ENCODE measurements around the gene LAIR1. TPM values are rescaled to one million over a fixed set of nuclear protein-coding genes. Genes with fewer than 3 reads are reported as not detected.

Gene LAIR1
- total RNA-seq, 4 donors from 2014 or later = 0.57 to 11.4 (median 6.1) TPM

GRCh38 chr19:54352041-54352440, 12.7 kb downstream of the LAIR1 start:
- Histone ChIP-seq H3K4me1 (no peaks in the 10 kb centered on the region), H3K27me3 (peaks cover 0 to 8% (median 0%) of the 10 kb centered on the region in 4 donors), H3K4me3 (no peak overlapping the region), H3K36me3 (no peaks in the 10 kb centered on the region), H3K9me3 (no peaks in the 10 kb centered on the region), H3K27ac (no peak overlapping the region)
- no peak for DNase-seq
- intact Hi-C loops (cut with DNase I) = no loop called here
- no peak for TF ChIP-seq POLR2A (IDR thresholded peaks at IDR 0.05)
- TF ChIP-seq, protein P1, sequence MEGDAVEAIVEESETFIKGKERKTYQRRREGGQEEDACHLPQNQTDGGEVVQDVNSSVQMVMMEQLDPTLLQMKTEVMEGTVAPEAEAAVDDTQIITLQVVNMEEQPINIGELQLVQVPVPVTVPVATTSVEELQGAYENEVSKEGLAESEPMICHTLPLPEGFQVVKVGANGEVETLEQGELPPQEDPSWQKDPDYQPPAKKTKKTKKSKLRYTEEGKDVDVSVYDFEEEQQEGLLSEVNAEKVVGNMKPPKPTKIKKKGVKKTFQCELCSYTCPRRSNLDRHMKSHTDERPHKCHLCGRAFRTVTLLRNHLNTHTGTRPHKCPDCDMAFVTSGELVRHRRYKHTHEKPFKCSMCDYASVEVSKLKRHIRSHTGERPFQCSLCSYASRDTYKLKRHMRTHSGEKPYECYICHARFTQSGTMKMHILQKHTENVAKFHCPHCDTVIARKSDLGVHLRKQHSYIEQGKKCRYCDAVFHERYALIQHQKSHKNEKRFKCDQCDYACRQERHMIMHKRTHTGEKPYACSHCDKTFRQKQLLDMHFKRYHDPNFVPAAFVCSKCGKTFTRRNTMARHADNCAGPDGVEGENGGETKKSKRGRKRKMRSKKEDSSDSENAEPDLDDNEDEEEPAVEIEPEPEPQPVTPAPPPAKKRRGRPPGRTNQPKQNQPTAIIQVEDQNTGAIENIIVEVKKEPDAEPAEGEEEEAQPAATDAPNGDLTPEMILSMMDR (IDR thresholded peaks at IDR 0.05) = no peak
- 61 to 74% methylated on average over 2 to 4 of the region's 7 CpGs for WGBS, 2 donors

- H3K9me3 ChIP-seq = no peaks in the 10 kb centered on the region
- H3K27ac ChIP-seq = no peak overlapping the region
- no peak overlapping the region for H3K4me3 ChIP-seq
- no peak for DNase-seq
- intact Hi-C loops (cut with DNase I) = no loop called here
- H3K36me3 ChIP-seq = no peaks in the 10 kb centered on the region
- no peaks in the 10 kb centered on the region for H3K4me1 ChIP-seq
- TF ChIP-seq POLR2A (IDR thresholded peaks at IDR 0.05) = no peak
- TF ChIP-seq, protein P1 (IDR thresholded peaks at IDR 0.05) = no peak
- WGBS, 2 donors = 37 to 39% methylated on average over 2 of the region's 2 CpGs
- peaks cover 0 to 13% (median 0%) of the 10 kb centered on the region in 4 donors for H3K27me3 ChIP-seq
Observed at GRCh38 chr19:54351474-54351873, 13.3 kb downstream of the LAIR1 start.

DNA sequence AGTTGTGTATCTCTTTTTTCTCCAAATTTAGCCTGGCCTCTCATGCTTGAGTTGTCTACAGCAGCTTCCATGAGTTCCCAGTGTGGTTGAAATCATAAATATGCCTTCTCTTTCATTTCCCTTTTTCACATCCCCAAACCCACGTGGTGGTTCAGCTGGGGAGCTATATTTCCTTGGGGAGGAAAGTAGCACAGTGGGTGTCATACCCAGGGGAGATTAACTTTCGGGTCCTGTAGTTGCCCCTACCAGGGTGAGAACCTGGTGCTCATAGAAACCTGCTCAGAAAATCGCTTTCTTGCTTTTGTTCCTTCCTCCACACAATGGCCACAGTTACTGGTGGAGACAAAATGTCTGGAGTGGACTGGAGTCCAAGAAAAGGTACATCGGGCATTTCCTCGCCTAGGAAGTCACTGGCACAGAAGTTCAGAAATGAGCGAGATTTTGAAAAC, 18.8 kb downstream of the LAIR1 start:
- H3K36me3 ChIP-seq = no peaks in the 10 kb centered on the region
- no peaks in the 10 kb centered on the region for H3K9me3 ChIP-seq
- H3K27ac ChIP-seq = no peak overlapping the region
- TF ChIP-seq, protein P1 (IDR thresholded peaks at IDR 0.05) = no peak
- TF ChIP-seq POLR2A (IDR thresholded peaks at IDR 0.05) = no peak
- no peak for DNase-seq
- H3K4me3 ChIP-seq = no peak overlapping the region
- no peaks in the 10 kb centered on the region for H3K4me1 ChIP-seq
- 70 to 76% methylated on average over 5 of the region's 6 CpGs for whole genome bisulfite sequencing, 2 donors
- intact Hi-C loops (cut with DNase I) = no loop called here
- H3K27me3 ChIP-seq = peaks cover 0 to 17% (median 0%) of the 10 kb centered on the region in 4 donors

GRCh38 chr19:54343868-54344267, 20.9 kb downstream of the LAIR1 start:
- WGBS, 2 donors = 55 to 76% methylated on average over 4 of the region's 4 CpGs
- DNase-seq = no peak
- H3K9me3 ChIP-seq = no peaks in the 10 kb centered on the region
- H3K27me3 ChIP-seq = peaks cover 0 to 17% (median 0%) of the 10 kb centered on the region in 4 donors
- no peak overlapping the region for H3K27ac ChIP-seq
- no peak overlapping the region for H3K4me3 ChIP-seq
- H3K4me1 ChIP-seq = no peaks in the 10 kb centered on the region
- no peaks in the 10 kb centered on the region for H3K36me3 ChIP-seq
- TF ChIP-seq, protein P1 (IDR thresholded peaks at IDR 0.05) = no peak
- TF ChIP-seq POLR2A (IDR thresholded peaks at IDR 0.05) = no peak
- intact Hi-C loops (cut with DNase I) = no loop called here

DNA sequence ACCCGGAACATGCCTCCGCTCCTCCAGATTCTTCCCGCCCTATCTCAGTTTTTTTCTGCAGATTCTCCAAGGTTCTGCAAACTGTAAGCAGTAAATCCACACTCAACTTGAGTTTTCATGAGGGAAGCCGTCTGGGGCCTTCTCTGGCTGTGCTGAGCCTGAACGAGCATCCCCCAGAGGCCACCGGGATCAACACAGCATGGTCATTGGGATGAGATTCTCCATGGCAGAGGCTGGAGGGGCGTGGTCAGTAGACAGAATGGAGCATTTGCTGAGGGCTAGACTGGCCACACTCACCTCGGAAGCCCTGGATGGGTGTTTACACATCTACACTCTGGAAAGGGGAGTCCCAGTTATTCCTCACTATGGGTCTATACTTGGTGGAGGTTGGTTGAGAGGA, 23.4 kb downstream of the LAIR1 start:
- intact Hi-C loops (cut with DNase I) = no loop called here
- Histone ChIP-seq H3K4me3 (no peak overlapping the region), H3K4me1 (no peaks in the 10 kb centered on the region), H3K36me3 (no peaks in the 10 kb centered on the region), H3K9me3 (no peaks in the 10 kb centered on the region), H3K27me3 (peaks cover 0 to 21% (median 0%) of the 10 kb centered on the region in 4 donors), H3K27ac (no peak overlapping the region)
- TF ChIP-seq, protein P1 (IDR thresholded peaks at IDR 0.05) = no peak
- TF ChIP-seq POLR2A (IDR thresholded peaks at IDR 0.05) = no peak
- 77 to 85% methylated on average over 5 to 7 of the region's 8 CpGs for WGBS, 2 donors
- DNase-seq = no peak
